NCI-H2196 treated with DMSO at 0.1 percent for 48 hours (cell line): Measurements from ENCODE around the gene CCNL1.
"Not testable (repeated sequence)": the region's sequence is repeated elsewhere in the genome, so short reads cannot be mapped to it uniquely, and the experiment has no call there.

ENCODE experiments used
- DNase-seq: peaks from one replicate; lab custom pipeline; 2025; ENCODE audit not compliant: unreplicated experiment; lab: John Stamatoyannopoulos, UW

CCNL1 gene

DNA sequence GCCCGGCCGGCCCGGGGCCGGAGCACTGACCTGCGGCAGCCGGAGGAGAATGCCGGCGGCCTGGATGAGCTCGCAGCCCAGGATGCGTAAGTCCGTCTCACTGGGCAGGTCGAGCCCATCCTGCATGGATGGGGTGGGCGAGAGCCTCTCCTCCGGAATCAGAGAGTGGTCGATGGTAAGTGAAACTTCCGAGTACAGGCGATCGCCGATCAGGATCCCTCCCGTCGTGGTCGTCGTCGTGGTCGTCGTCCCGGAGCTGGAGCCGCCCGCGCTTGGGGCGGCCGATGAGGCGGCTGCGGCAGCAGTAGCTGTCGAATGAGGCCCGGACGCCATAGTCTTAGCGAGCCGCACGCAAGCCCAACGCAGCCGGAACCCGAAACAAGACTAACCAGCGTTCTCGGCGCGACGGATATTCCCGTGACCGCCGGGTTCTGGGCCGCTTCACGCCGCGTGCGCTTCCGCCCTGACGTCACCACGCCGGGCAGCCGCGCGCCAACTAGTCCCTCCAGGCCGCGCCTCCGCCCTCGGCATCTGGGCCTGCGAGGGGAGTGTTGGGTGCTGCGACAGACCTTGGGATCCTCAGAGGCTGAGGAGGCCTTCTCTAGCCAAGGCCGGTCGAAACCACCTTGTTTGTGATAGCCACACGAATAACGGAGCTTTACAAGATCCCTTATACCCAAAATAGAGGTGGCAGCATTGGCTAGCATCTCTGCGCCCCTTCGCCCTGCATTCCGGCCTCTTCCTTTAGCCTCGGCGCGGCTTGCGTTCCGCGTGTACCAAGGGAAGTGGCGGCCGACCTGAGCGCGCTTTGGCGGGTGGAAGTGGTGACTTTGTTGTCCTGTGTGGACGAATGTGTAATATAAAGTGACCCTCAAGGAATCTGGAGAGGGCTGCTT is at the start of gene CCNL1:
Gene CCNL1 (minus strand): TSS at position 386 of the 896 bp plus-strand sequence. CDS start 53 bp downstream, at position 333.
- DNase-seq = peak; percentile 99

DNA sequence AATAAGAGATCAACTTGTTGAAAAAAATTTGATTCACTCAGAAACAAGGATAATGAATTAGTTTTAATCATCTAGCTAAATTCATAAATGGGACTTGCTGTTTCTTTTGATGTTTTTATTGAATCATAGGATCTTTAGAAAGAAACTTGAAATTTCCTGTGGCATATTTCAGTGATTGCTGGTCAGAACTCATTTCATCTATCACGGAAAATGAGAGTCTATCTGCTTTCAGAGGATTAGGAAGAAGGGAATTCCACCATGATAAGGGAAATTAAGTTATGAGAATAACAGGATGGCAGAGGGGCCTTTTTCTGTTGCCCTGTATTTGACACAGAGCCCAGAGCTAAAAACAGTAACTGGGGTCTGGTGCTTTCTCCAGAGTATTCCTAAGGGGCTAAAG is 44.9 kb upstream of the CCNL1 start:
- DNase-seq = no peak

DNA sequence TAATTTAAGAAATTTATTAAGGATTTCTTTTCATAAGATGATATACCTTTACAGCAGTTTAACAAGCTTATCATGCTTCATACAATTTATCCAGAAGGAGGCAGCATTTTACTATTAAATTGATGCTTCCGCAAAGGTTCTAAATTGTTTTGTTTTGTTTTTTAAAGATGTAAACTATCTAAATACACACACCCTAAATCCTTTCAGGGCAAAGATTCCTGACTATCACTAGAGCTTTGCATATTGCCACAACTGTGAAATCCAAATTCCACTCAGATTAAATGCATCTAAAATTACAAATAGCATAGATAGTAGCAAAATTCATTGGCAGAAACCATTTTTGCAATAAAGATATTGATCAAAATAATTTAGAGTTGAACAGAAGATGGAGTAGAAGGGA is 44.5 kb upstream of the CCNL1 start:
- DNase-seq = no peak

DNA sequence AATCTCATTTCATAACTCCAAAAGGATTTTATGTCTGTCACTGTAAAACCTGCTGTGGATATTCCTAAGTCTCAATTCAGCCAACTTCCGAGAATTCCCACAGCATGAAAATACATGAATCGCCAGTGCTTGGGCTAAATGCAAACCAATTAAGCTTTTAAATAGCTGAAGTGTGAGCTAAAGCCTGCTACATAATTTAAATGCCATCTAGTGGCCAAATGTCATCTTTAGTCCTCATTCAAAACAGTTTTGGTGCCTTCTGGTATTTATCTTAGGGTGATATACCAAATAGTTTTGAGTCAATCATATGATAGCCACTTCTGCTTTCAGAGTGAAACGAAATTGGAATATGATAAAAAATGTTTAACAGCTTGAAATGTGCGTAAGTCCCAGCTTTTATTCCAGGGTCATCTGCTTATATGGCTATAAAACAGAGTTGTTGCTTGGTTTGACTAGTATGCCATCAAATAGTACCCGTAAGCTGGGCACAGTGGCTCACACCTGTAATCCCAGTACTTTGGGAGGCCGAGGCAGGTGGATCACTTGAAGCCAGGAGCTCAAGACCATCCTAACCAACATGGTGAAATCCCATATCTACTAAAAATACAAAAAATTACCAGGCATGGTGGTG is 41.8 kb upstream of the CCNL1 start:
- DNase-seq = peak; percentile 31

DNA sequence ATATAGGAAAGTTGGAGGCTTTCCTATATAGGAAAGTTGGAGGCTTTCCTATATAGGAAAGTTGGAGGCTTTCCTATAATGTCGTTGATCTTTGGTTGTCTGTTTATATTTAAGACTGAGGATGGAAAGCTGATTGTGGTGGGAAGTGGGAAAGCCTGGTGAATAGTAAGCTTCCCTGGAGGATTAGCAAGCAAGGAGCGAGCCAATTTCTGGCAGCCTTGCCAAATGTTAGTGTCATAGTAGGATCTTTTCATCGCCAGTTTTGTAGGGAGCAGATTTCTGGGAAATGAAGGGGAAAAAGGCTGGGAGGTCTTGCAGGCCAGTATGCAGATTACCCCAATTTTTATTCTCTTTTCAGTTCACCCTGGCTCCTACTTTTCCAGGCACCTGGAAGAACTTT is 39.9 kb upstream of the CCNL1 start:
- DNase-seq = no peak

DNA sequence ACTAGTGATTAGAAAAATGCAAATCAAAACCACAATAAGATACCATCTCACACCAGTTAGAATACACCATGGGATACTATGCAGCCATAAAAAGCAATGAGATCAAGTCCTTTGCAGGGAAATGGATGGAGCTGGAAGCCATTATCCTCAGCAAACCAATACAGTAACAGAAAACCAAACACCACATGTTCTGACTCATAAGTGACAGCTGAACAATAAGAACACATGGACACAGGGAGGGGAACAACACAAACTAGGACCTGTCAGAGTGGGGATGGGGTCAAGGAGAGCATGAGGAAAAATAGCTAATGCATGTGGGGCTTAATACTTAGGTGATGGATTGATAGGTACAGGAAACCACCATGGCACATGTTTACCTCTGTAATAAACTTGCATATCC is 36.0 kb upstream of the CCNL1 start:
- no peak for DNase-seq

DNA sequence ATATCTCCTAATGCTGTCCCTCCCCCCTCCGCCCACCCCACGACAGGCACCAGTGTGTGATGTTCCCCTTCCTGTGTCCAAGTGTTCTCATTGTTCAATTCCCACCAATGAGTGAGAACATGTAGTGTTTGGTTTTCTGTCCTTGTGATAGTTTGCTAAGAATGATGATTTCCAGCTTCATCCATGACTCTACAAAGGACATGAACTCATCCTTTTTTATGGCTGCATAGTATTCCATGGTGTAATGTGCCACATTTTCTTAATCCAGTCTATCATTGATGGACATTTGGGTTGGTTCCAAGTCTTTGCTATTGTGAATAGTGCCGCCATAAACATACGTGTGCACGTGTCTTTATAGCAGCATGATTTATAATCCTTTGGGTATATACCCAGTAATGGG is 31.2 kb upstream of the CCNL1 start:
- not testable (repeated sequence) for DNase-seq

DNA sequence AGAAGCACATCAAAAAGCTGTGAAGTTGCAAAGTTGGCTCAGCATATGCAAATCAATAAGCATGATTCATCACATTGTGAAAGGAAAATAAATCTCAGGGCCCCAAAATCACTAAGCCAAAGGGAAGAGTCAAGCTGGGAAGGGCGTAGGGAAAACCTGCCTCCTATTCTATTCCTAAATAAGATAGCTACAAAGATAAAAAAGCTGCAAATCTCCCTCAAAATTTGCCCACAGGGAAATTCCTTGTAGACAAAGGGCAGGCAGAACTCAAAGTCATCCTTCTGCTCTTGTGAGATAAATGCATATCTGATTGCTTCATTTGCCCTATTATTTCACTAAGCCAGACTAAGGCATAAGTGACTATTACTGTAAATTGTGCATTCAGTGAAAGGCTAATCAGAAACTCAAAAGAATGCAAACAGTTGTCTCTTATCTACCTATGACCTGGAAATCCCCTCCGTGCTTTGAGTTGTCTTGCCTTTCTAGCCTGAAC is 30.5 kb upstream of the CCNL1 start:
- DNase-seq = no peak

DNA sequence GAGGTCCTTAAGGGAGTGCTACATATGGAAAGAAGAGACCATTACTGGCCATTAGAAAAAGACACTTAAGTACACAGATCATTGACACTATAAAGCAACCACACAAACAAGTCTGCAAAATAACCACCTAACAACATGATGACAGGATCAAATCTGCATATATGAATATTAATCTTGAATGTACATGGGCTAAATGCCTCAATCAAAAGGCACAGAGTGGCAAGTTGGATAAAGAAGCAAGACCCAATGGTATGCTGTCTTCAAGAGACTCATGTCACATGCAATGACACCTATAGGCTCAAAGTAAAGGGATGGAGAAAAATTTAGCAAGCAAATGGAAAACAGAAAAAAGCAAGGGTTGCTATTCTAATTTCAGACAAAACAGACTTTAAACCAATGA is 28.4 kb upstream of the CCNL1 start:
- DNase-seq = no peak

DNA sequence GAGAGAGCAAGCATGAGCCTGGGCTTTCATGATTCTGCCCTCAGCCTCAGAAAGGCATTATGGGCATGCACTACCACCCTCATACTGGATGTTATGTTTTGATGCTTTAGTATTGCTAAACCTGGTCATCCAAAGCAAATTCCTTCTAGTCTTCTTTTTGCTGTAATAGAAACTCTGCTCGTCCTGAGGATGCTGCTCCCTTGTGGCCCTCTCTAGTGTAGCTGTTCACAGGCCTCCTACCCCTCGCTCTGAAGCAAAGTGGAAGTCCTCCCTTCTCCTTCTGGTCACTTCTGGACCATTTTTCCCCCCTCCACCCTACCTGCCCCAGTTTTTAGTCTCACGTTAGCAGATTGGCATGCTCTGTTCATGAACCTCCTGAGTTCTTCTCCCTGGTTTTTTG is 22.9 kb upstream of the CCNL1 start:
- DNase-seq = no peak

DNA sequence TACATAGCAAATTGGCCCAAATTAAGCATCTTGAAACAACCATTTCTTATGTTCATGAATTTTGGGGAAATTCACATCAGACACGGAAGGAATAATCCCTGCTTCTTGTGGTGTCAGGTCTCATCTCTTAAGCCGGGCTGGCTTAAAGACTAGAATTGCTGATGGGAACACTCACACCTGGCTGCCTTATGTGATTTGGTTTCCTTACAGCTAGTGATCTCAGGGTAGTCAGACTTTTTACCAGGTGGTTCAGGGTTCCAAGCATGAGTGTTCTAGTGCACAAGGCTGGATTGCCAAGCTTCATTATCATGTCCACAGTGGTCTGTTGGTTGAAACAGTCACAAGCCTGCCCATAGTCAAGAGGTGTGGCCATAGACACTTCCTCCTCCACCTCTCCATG is 20.3 kb upstream of the CCNL1 start:
- no peak for DNase-seq

DNA sequence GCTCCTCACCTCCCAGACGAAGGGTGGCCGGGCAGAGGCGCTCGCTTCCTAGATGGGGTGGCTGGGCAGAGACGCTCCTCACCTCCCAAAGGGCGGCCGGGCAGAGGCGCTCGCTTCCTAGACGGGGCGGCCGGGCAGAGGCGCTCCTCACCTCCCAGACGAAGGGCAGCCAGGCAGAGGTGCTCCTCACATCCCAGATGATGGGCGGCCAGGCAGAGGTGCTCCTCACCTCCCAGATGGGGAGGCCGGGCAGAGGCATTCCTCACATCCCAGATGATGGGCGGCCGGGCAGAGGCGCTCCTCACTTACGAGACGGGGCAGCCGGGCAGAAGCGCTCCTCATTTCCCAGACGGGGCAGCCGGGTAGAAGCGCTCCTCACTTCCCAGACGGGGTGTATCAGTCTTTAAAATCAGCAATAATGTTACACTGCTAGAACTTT is 19.4 kb upstream of the CCNL1 start:
- DNase-seq = no peak

DNA sequence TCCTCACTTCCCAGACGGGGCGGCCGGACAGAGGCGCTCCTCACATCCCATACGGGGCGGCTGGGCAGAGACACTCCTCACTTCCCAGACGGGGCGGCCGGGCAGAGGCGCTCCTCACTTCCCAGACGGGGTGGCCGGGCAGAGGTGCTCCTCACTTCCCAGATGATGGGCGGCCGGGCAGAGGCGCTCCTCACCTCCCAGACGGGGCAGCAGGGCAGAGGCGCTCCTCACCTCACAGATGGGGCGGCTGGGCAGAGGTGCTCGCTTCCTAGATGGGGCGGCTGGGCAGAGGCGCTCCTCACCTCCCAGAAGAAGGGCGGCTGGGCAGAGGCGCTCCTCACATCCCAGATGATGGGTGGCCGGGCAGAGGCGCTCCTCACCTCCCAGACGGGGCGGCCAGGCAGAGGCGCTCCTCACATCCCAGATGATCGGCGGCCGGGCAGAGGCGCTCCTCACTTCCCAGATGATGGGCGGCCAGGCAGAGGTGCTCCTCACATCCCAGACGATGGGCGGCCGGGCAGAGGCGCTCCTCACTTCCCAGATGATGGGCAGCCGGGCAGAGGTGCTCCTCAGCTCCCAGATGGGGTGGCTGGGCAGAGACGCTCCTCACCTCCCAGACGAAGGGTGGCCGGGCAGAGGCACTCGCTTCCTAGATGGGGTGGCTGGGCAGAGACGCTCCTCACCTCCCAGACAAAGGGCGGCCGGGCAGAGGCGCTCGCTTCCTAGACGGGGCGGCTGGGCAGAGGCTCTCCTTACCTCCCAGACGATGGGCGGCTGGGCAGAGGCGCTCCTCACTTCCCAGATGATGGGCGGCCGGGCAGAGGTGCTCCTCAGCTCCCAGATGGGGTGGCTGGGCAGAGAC is 18.8 kb upstream of the CCNL1 start:
- DNase-seq = not testable (repeated sequence)

DNA sequence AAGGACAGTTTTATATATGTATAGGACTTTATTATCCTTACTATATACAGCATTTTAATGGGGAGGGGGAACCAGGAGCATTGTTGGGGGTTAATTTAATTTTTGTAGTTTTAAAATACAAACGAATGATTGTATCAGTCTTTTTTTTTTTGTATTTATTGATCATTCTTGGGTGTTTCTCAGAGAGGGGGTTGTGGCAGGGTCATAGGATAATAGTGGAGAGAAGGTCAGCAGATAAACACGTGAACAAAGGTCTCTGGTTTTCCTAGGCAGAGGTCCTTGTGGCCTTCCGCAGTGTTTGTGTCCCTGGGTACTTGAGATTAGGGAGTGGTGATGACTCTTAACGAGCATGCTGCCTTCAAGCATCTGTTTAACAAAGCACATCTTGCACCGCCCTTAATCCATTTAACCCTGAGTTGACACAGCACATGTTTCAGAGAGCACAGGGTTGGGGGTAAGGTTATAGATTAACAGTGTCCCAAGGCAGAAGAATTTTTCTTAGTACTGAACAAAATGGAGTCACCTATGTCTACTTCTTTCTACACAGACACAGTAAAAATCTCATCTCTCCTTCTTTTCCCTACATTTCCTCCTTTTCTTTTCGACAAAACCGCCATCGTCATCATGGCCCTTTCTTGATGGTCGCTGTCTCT is 18.0 kb upstream of the CCNL1 start:
- DNase-seq = not testable (repeated sequence)

DNA sequence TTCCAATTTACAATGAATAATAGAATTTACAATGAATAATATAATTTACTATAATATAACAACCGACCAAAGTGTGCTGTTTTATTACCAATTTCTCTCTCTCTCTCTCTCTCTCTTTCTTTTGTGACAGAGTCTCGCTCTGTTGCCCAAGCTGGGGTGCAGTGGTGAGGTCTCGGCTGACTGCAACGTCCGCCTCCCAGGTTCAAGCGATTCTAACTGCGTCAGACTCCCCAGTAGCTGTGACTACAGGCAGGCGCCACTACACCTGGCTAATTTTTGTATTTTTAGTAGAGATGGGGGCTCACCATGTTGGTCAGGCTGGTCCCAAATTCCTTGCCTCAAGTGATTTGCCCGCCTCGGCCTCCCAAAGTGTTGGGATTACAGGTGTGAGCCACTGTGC is 17.0 kb upstream of the CCNL1 start:
- no peak for DNase-seq

DNA sequence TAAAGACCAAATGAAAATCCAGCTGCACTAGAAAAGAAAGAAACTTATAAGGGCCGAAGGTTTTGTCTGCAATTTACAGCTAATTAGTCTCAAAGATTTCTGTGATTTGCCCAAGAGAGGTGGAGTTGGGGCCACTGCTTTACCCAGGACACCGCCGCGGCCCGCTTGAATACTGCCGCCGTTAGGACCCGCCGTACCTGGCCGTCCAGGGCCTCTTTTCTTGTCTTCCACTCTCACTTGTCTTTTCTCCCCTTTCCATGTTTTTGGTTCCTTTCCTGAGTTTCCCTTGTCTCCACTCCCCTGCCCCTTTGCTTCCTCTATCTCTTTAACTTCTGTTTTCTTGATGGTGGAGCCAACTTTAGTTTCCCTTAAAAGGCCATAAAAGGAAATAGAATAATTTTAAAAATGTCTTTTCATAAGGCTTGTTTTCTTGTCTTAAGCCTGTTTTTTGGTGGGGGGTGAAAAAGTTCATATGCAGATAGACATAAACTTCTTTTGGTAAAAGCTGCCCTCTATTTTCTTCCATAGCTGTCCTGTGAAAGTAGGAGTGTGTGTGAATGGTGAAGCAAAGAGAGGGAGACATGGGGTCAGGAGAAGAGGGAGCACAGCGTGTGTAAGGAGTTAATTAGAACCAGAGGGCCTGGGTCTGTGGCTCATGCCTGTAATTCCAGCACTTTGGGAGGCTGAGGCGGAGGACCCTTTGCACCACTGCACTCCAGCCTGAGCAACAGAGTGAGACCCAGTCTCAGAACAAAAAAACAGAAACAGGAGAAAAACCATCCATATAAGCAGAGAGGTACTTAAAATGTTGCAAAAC is 16.0 kb upstream of the CCNL1 start:
- DNase-seq = no peak

DNA sequence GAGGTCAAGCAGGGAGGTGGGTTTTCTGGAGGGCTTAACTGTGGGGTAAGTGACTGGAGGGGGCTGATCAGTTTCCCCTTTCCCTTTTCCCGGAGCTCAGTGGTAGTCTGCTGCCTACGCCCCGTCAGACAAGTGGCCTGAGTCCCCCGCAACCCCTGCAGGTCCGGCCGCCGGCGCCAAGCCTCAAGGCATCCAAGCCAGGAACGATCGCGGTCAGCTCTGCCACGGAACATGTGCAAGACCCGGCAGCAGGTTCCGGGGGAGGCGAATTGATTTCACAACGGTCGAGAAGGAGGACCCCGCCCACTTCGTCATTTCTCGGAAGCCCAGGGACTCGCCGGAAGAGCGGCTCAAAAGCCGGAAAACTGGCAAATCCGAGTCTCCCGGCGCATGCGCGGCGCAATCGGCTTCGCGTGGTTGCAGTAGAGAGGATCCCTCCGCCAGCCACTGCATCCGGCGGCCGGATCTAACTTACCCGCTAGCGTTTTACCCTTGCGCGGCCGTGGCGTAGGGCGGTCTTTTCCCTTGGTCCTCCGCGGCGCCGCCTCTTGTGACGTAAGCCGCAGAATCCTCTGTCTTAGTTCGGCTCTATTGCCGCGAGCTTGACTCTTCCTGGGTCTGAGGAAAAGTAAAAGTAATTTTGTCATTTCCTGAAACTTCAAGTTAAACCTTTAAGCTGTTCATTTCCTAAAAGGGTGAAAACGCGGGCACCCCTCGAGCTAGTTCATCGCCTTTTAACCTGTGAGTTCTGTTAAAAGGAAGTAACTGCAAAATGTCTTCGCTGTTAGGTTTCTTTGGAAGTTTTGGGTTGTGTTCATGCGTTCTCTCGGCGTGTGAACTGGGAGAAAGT is 14.9 kb upstream of the CCNL1 start:
- DNase-seq = peak; percentile 100

DNA sequence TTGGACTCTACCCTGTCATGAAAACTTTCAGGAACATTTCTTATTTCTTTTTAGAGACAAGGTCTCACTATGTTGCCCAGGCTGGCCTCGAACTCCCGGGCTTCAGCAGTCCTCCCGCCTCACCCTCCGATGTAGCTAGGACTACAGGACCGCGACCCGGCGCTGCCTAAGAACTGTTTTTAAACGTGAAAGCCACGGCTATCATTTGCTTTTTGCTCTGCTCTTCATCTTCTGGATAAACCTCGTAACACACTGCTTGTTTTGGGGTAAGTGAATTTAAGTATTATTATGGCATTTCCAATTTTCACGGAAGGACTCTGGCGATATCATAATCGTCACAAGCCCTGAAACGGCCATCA is 14.3 kb upstream of the CCNL1 start:
- DNase-seq = no peak

DNA sequence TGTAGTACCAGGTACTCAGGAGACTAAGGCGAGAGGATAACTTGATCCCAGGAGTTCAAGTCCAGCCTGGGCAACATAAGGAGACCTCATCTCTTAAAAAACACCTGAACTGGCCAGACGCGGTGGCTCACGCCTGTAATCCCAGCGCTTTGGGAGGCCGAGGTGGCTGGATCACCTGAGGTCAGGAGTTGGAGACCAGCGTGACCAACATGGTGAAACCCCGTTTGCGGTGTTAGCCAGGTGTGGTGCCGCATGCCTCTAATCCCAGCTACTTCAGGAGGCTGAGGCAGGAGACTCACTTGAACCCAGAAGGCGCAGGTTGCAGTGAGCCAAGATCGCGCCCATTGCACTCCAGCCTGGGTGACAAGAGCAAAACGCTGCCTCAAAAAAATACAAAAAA is 13.4 kb upstream of the CCNL1 start:
- DNase-seq = not testable (repeated sequence)
